ENCODE results near the gene SH3GLB2. TPM values are rescaled to one million over a fixed set of nuclear protein-coding genes. Genes with fewer than 3 reads are reported as not detected.

SH3GLB2 gene
- total RNA-seq, 4 donors from 2014 or later, result 89.5 to 139 (median 93.7) TPM

GRCh38 chr9:128992995-128993394 lies 35.1 kb downstream of the SH3GLB2 start:
- H3K9me3 ChIP-seq, result no peaks in the 10 kb centered on the region
- H3K27ac ChIP-seq, result no peak overlapping the region
- 82 to 84% methylated on average over 7 of the region's 7 CpGs for WGBS, 2 donors
- H3K4me1 ChIP-seq, result no peaks in the 10 kb centered on the region
- no peaks in the 10 kb centered on the region for H3K27me3 ChIP-seq
- DNase-seq, result no peak
- intact Hi-C loops (cut with DNase I), result no loop called here
- H3K4me3 ChIP-seq (replicated peaks in 1 of 3), result no peak overlapping the region
- TF ChIP-seq, protein P1, sequence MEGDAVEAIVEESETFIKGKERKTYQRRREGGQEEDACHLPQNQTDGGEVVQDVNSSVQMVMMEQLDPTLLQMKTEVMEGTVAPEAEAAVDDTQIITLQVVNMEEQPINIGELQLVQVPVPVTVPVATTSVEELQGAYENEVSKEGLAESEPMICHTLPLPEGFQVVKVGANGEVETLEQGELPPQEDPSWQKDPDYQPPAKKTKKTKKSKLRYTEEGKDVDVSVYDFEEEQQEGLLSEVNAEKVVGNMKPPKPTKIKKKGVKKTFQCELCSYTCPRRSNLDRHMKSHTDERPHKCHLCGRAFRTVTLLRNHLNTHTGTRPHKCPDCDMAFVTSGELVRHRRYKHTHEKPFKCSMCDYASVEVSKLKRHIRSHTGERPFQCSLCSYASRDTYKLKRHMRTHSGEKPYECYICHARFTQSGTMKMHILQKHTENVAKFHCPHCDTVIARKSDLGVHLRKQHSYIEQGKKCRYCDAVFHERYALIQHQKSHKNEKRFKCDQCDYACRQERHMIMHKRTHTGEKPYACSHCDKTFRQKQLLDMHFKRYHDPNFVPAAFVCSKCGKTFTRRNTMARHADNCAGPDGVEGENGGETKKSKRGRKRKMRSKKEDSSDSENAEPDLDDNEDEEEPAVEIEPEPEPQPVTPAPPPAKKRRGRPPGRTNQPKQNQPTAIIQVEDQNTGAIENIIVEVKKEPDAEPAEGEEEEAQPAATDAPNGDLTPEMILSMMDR (IDR thresholded peaks at IDR 0.05), result no peak
- TF ChIP-seq POLR2A (IDR thresholded peaks at IDR 0.05), result no peak
- peaks cover 32 to 93% of the 10 kb centered on the region in 2 donors for H3K36me3 ChIP-seq

DNA sequence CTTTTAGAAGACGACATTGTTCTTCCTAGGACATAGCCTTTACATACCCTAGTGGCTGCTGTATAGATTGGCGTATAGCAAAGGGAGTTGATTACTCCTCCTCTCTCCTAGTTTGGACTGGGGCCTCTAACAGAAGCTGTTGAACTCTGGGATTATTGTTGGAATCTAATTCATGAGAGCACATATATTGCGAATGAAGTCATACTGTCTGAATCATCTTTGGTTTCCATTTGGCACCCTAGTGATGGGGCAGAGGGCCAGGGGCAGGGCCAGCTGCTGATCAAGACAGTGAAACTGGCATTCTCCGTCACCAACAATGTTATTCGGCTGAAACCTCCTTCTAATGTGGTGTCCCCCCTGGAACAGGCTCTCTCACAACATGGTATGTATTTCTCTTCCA lies 40.3 kb downstream of the SH3GLB2 start:
- intact Hi-C loops (cut with DNase I), result no loop called here
- H3K27me3 ChIP-seq, result no peaks in the 10 kb centered on the region
- H3K9me3 ChIP-seq, result no peaks in the 10 kb centered on the region
- H3K4me3 ChIP-seq (replicated peaks in 1 of 3), result no peak overlapping the region
- no peak for DNase-seq
- TF ChIP-seq, protein P1 (IDR thresholded peaks at IDR 0.05), result no peak
- no peak for TF ChIP-seq POLR2A (IDR thresholded peaks at IDR 0.05)
- no peaks in the 10 kb centered on the region for H3K4me1 ChIP-seq
- peaks cover 36 to 89% of the 10 kb centered on the region in 2 donors for H3K36me3 ChIP-seq
- H3K27ac ChIP-seq, result no peak overlapping the region
- 91 to 93% methylated on average over 5 of the region's 5 CpGs for WGBS, 2 donors

GRCh38 chr9:128986671-128987070 lies 41.5 kb downstream of the SH3GLB2 start:
- Histone ChIP-seq H3K27ac (no peak overlapping the region), H3K4me1 (no peaks in the 10 kb centered on the region), H3K4me3 (replicated peaks in 1 of 3) (no peak overlapping the region), H3K36me3 (peaks cover 47 to 91% of the 10 kb centered on the region in 2 donors), H3K27me3 (no peaks in the 10 kb centered on the region), H3K9me3 (no peaks in the 10 kb centered on the region)
- DNase-seq, result no peak
- intact Hi-C loops (cut with DNase I), result no loop called here
- WGBS, 2 donors, result 90 to 94% methylated on average over 5 of the region's 5 CpGs
- no peak for TF ChIP-seq POLR2A (IDR thresholded peaks at IDR 0.05)
- TF ChIP-seq, protein P1 (IDR thresholded peaks at IDR 0.05), result no peak

GRCh38 chr9:128983536-128983935 lies 44.6 kb downstream of the SH3GLB2 start:
- WGBS, 2 donors, result 97 to 98% methylated on average over 8 of the region's 8 CpGs
- intact Hi-C loops (cut with DNase I), result no loop called here
- Histone ChIP-seq H3K4me3 (replicated peaks in 1 of 3) (no peak overlapping the region), H3K36me3 (peaks cover 57 to 90% of the 10 kb centered on the region in 2 donors), H3K27ac (no peak overlapping the region), H3K4me1 (no peaks in the 10 kb centered on the region), H3K9me3 (no peaks in the 10 kb centered on the region), H3K27me3 (no peaks in the 10 kb centered on the region)
- no peak for DNase-seq
- TF ChIP-seq POLR2A (IDR thresholded peaks at IDR 0.05), result no peak
- TF ChIP-seq, protein P1 (IDR thresholded peaks at IDR 0.05), result no peak

GRCh38 chr9:128979111-128979510 lies 49.0 kb downstream of the SH3GLB2 start:
- 91 to 95% methylated on average over 3 of the region's 3 CpGs for WGBS, 2 donors
- DNase-seq, result no peak
- Histone ChIP-seq H3K4me3 (replicated peaks in 1 of 3) (no peak overlapping the region), H3K9me3 (no peaks in the 10 kb centered on the region), H3K27me3 (no peaks in the 10 kb centered on the region), H3K27ac (no peak overlapping the region), H3K36me3 (peaks cover 46 to 69% of the 10 kb centered on the region in 2 donors), H3K4me1 (no peaks in the 10 kb centered on the region)
- intact Hi-C loops (cut with DNase I), result no loop called here
- TF ChIP-seq, protein P1 (IDR thresholded peaks at IDR 0.05), result no peak
- TF ChIP-seq POLR2A (IDR thresholded peaks at IDR 0.05), result no peak
